B cell (primary cell): ENCODE measurements around the gene ZNF532.

Experiments used
- EZH2 ChIP-seq: IDR thresholded peaks from 2 replicates; pipeline ENCODE4 v1.6.1; 2012; ENCODE audit warnings: borderline replicate concordance, low read depth, mild to moderate bottlenecking, moderate library complexity, low read length; ENCODE audit not compliant: insufficient read depth, poor library complexity, severe bottlenecking
- TF ChIP-seq, protein P1 (sequence below): fragments of 200-600 bp; IDR thresholded peaks from one replicate; pipeline ENCODE4 v1.8.0; 2022; ENCODE audit warnings: antibody characterized with exemption, mild to moderate bottlenecking

GRCh38 chr18:58870621-58871020 is 5.9 kb downstream of the ZNF532 start:
- TF ChIP-seq, protein P1, sequence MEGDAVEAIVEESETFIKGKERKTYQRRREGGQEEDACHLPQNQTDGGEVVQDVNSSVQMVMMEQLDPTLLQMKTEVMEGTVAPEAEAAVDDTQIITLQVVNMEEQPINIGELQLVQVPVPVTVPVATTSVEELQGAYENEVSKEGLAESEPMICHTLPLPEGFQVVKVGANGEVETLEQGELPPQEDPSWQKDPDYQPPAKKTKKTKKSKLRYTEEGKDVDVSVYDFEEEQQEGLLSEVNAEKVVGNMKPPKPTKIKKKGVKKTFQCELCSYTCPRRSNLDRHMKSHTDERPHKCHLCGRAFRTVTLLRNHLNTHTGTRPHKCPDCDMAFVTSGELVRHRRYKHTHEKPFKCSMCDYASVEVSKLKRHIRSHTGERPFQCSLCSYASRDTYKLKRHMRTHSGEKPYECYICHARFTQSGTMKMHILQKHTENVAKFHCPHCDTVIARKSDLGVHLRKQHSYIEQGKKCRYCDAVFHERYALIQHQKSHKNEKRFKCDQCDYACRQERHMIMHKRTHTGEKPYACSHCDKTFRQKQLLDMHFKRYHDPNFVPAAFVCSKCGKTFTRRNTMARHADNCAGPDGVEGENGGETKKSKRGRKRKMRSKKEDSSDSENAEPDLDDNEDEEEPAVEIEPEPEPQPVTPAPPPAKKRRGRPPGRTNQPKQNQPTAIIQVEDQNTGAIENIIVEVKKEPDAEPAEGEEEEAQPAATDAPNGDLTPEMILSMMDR: no peak
- no peak for TF ChIP-seq EZH2
